Activated B cell treated with CpG ODN at 0.5 μM for 24 hours (primary cell): ENCODE results near the gene AKT2. TPM values are rescaled to one million over a fixed set of nuclear protein-coding genes. Genes with fewer than 3 reads are reported as not detected.

Experiments used
- ATAC-seq: fragments of 200-7000 bp; cut with Tn5 transposase; one replicate; pipeline ENCODE4 v1.10.0; 2021; ENCODE audit warnings: low read depth, mild to moderate bottlenecking, moderate library complexity
- CTCF ChIA-PET: fragments of 350-600 bp; sonication (Branson Sonifier 250); formaldehyde crosslinking; loops from one replicate; lab custom pipeline; 2021; ENCODE audit warnings: antibody characterized with exemption; lab: Charles Lee
- POLR2A ChIA-PET: fragments of 350-600 bp; sonication (Branson Sonifier 250); formaldehyde crosslinking; loops from one replicate; lab custom pipeline; 2021; ENCODE audit warnings: antibody characterized with exemption; lab: Charles Lee
- DNase-seq: peaks from one replicate; pipeline ENCODE4 v3.0.0; 2022
- H3K27ac Mint-ChIP-seq: one replicate; pipeline ENCODE4 v1.8.0; 2020; ENCODE audit warnings: mixed read lengths
- H3K27me3 Mint-ChIP-seq: one replicate; pipeline ENCODE4 v1.8.0; 2021; ENCODE audit warnings: mixed read lengths
- H3K36me3 Mint-ChIP-seq: one replicate; pipeline ENCODE4 v1.8.0; 2021; ENCODE audit warnings: low read depth, mixed read lengths
- H3K4me1 Mint-ChIP-seq: one replicate; pipeline ENCODE4 v1.8.0; 2021; ENCODE audit warnings: mixed read lengths
- H3K4me3 Mint-ChIP-seq: one replicate; pipeline ENCODE4 v1.8.0; 2020; ENCODE audit warnings: mild to moderate bottlenecking, mixed read lengths
- H3K9me3 Mint-ChIP-seq: one replicate; pipeline ENCODE4 v1.8.0; 2020; ENCODE audit warnings: mixed read lengths
- intact Hi-C: fragments of 100-400 bp; cut with micrococcal nuclease; formaldehyde crosslinking; loops from one replicate; pipeline ENCODE4 v1.15.1; 2024
- total RNA-seq: library from RNA; stranded (reverse); gene quantifications from 2 replicates; pipeline ENCODE4 v1.2.3, GENCODE V29; 2022
- TF ChIP-seq, protein P1 (sequence below): fragments of 200-600 bp; IDR thresholded peaks from one replicate; pipeline ENCODE4 v1.8.0; 2022; ENCODE audit warnings: antibody characterized with exemption, mild to moderate bottlenecking

Gene AKT2
- total RNA-seq, 1 donor from 2014 or later = 176 TPM

DNA sequence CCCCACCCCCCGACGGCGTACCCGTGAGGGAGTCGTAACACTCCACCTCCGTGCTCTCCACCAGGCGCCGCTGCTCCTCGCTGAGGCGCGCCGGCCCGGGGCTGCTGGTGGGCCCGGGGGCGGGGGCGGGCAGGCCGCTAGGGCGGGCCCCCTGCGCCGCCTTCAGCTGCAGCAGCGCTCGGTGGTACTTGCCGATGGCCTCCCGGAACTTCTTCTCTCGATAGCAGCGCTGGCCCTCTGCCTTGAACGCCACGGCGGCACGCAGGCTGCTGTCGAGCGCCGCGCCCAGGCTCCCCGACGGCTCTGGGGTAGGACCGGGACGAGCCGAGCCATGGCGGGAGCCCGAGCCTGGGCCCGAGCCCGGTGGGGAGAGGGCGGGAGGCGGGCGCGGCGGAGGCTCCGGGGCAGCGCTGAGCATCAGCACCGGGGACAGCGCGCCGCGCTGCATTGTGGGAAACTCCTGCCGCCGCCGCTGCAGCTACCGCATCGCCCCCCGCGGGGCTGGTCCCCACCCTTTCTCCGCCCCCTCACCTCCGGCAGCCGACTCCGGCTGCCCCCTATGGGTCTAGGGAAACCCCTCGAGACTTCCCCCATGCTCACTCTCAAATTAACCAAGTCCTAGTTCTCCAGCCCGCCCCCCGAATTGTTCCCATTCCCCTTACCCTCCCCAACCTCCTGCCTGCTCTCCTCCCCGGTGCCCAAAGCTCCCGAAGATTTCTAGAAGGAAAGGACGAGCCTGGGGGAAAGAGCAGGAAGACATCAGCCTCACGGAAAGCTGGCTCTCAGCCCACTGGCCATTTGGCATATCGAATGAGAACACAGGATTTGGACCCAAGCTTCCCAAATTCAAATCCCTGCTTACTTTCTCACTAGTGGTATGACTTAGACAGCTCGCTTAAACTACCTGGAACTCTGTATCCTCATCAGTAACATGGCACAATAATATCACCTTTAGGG lies 66.9 kb downstream of the AKT2 start, which contains the start of gene TTC9B:
Gene TTC9B, minus strand, starts transcription at position 451 of the 957 bp plus-strand sequence. Its CDS starts 3 bp downstream, at position 448.
- intact Hi-C loops = loop anchor here (2.0 kb wide), 1 partner anchor 27 kb away; the partner anchor contains the start of gene MAP3K10
- DNase-seq (peak; percentile 39), ATAC-seq (no peak)
- Mint-ChIP-seq H3K27ac (no peak within 1 kb of the TSS), H3K4me3 (no peak within 1 kb of the TSS), H3K4me1 (peaks cover 13% of the 10 kb centered on the region), H3K36me3 (peaks cover 4% of the 10 kb centered on the region), H3K9me3 (peaks cover 3% of the 10 kb centered on the region), H3K27me3 (peaks cover 37% of the 10 kb centered on the region)
- TF ChIP-seq, protein P1, sequence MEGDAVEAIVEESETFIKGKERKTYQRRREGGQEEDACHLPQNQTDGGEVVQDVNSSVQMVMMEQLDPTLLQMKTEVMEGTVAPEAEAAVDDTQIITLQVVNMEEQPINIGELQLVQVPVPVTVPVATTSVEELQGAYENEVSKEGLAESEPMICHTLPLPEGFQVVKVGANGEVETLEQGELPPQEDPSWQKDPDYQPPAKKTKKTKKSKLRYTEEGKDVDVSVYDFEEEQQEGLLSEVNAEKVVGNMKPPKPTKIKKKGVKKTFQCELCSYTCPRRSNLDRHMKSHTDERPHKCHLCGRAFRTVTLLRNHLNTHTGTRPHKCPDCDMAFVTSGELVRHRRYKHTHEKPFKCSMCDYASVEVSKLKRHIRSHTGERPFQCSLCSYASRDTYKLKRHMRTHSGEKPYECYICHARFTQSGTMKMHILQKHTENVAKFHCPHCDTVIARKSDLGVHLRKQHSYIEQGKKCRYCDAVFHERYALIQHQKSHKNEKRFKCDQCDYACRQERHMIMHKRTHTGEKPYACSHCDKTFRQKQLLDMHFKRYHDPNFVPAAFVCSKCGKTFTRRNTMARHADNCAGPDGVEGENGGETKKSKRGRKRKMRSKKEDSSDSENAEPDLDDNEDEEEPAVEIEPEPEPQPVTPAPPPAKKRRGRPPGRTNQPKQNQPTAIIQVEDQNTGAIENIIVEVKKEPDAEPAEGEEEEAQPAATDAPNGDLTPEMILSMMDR = no peak
- POLR2A ChIA-PET = interaction anchor here (0.6 to 0.7 kb wide), 2 partner anchors 69 to 549 kb away, joined by 4 to 8 read pairs; no protein-coding TSS in a partner anchor
- CTCF ChIA-PET = interaction anchor here (0.6 to 4.6 kb wide), 3 partner anchors 10 to 178 kb away, joined by 4 to 29 read pairs (median 4); no protein-coding TSS in a partner anchor

DNA sequence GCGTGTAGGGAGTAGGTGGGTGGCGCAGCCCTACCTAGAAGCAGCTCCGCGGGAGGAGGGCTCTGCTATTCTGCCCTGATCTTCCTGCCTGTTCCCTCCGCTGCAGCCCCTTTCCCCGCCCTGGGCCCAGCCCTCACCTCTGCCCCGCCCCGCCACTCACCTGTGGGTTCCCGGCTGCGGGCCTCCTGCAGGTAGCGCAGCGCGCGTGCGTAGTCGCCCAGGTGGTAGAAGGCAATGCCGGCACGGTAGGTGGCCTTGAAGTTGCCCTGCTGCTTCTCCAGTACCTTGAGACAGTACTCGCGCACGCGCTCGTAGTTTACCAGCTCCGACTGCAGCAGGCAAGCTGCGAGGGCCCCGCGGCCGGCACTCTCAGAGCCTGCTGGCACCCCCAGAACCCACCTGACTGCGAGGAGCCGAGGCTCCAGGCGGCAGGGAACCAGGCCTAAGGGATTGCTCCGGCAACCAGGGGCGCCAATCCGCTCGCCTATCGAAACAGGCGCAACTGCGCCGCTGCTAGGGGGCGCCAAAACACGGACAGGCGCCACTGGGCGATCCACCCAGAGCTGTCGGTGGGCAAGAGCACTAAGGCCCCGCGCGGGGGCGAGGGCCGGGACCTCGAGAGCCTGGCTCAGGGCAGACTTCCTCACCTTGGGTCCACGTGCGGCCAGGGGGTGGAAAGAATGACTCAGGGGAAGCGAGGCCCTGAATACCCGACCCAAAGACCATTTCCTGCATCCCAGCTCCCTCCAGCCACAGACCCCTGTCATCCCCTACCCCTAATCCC lies 67.9 kb downstream of the AKT2 start:
- POLR2A ChIA-PET = no interaction called here
- intact Hi-C loops = no loop called here
- peaks cover 10% of the 10 kb centered on the region for H3K36me3 Mint-ChIP-seq
- CTCF ChIA-PET = interaction anchor here (4.6 kb wide), 1 partner anchor 76 kb away, joined by 29 read pairs; no protein-coding TSS in a partner anchor
- ATAC-seq (no peak), DNase-seq (no peak)
- peaks cover 37% of the 10 kb centered on the region for H3K27me3 Mint-ChIP-seq
- peaks cover 13% of the 10 kb centered on the region for H3K4me1 Mint-ChIP-seq
- no peak overlapping the region for H3K27ac Mint-ChIP-seq
- no peak overlapping the region for H3K4me3 Mint-ChIP-seq
- H3K9me3 Mint-ChIP-seq = peaks cover 3% of the 10 kb centered on the region
- TF ChIP-seq, protein P1 = no peak

DNA sequence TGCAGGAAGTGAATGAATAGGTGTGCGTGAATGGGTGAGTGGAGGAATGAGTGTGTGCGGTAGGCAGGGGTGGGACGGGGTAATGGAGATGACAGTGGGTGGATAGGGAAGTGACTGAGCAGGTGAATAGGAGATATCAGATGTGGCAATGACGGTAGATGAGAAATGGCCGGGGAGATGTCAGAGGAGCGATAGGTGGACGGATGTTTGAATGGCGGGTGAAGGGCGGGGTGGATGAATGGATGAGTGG lies 68.4 kb downstream of the AKT2 start:
- H3K4me1 Mint-ChIP-seq = peaks cover 8% of the 10 kb centered on the region
- DNase-seq (no peak), ATAC-seq (no peak)
- TF ChIP-seq, protein P1 = no peak
- POLR2A ChIA-PET = no interaction called here
- no peaks in the 10 kb centered on the region for H3K9me3 Mint-ChIP-seq
- intact Hi-C loops = no loop called here
- CTCF ChIA-PET = no interaction called here
- H3K36me3 Mint-ChIP-seq = peaks cover 13% of the 10 kb centered on the region
- peaks cover 33% of the 10 kb centered on the region for H3K27me3 Mint-ChIP-seq
- H3K4me3 Mint-ChIP-seq = no peak overlapping the region
- H3K27ac Mint-ChIP-seq = no peak overlapping the region

DNA sequence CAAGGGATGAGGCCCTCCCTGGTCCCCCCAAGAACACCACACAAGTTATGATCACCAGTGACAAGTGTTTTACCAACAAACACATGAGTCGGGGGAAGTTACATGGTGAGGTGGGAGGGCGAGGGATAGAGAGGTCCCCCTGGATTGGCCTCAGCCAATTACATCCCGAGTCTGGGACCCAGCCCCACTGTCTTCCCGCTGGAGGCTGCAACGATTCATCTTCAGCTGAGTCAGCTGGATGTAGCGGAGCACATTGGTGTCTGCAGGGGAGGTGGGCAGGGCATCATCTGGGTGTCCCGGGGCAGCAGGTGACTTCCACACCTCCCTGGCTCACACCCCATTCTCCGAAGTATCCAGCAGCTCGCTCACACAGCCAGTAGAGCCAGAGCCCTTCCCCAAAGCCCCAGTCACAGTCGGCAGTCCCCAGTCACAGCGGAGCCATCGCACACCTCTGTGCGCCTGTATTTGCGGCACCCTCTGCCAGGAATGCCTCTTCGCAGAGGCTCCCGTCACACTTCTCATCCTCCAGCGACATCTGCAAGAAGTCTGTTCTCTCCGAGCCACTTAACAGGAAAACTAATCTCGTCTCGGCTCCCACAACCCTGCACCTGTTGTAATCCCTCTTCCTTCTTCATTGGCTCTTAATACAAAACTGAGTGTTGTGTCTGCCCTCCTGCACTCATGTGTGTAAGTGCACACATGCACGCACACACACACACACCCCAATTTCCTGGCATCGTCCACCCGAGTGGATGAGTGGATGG lies 69.0 kb downstream of the AKT2 start:
- no peak overlapping the region for H3K4me3 Mint-ChIP-seq
- CTCF ChIA-PET = no interaction called here
- POLR2A ChIA-PET = interaction anchor here (0.6 kb wide), 2 partner anchors 73 to 1417 kb away, joined by 3 to 6 read pairs; no protein-coding TSS in a partner anchor

More for the DNA sequence above, 69.0 kb downstream of the AKT2 start:
- Mint-ChIP-seq H3K27me3 (peaks cover 32% of the 10 kb centered on the region), H3K27ac (no peak overlapping the region), H3K9me3 (no peaks in the 10 kb centered on the region), H3K4me1 (peaks cover 8% of the 10 kb centered on the region), H3K36me3 (peaks cover 15% of the 10 kb centered on the region)
- ATAC-seq (no peak), DNase-seq (no peak)
- TF ChIP-seq, protein P1 = no peak
- intact Hi-C loops = no loop called here
